22Rv1 (cell line): ENCODE results near the gene COX10.

ENCODE experiments used
- H3K27ac ChIP-seq: fragments of 450-650 bp; 2 replicates; pipeline ENCODE4 v1.5.1; 2017
- CTCF ChIP-seq: fragments of 450-650 bp; IDR thresholded peaks from 2 replicates; pipeline ENCODE4 v1.5.1; 2017; ENCODE audit warnings: mild to moderate bottlenecking
- ZFX ChIP-seq: fragments of 450-650 bp; IDR thresholded peaks from 2 replicates; pipeline ENCODE4 v1.6.1; 2017; ENCODE audit warnings: antibody characterized with exemption, borderline replicate concordance

The COX10 gene

DNA sequence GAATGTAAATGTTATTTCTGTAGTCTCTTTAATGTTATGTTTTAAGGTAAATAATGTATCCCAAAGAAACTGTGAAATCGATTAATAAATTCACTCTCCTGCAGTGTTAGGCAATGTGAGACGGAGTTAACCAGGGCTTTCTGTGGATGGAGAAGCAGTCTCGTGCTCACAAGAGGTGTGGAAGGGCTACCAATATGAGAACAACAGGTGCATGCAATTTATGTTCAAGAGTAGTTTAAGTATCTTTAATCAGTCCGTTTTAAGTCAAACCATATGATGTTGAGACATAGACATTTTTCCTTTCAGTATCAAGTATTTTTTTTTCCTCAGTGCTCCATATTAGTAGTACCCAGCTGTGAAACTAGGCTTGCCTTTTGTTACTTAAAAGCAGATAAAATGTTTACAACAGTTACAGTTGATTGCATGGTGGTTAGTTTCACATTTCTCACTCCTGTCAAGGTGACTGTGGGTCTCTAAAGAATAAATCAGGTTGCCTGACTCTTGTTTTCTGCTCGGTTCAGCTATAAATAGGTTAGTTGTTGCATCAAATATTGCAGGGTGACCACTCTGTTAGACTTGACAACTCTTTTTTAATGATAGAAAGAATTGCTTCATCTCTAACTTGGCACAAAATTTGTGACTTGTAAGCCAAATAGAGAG lies 54.4 kb downstream of the COX10 start:
- TF ChIP-seq CTCF (no peak), ZFX (no peak)
- H3K27ac ChIP-seq, result no peak overlapping the region

DNA sequence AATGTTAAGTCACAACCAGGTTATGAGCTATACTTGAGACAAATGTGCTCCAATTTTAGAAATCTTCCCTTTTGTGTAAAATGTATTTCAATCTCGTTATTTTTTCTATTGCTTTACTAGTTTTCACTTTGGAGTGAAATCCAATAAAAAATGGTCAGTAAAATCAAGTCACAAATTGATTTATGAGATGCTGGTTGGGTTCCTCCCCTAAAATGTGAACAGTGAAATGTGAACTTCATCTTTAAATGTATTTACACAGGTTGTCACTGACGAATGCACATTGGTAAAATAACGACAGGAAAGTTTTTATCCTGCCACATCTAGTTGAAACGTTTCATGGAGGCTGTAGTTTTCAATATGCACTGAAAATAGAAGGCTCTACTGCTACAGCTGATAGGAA lies 55.5 kb downstream of the COX10 start:
- TF ChIP-seq CTCF (no peak), ZFX (no peak)
- no peak overlapping the region for H3K27ac ChIP-seq

- no peak for TF ChIP-seq CTCF
- TF ChIP-seq ZFX, result no peak
- no peak overlapping the region for H3K27ac ChIP-seq
Observed at GRCh38 chr17:14125518-14126137, 56.3 kb downstream of the COX10 start.

- TF ChIP-seq ZFX, result no peak
- no peak for TF ChIP-seq CTCF
Observed at GRCh38 chr17:14133104-14133503, 63.8 kb downstream of the COX10 start.

GRCh38 chr17:14134456-14134855 lies 65.2 kb downstream of the COX10 start:
- no peak for TF ChIP-seq CTCF
- H3K27ac ChIP-seq, result no peak overlapping the region

More at GRCh38 chr17:14133104-14133503, 63.8 kb downstream of the COX10 start:
- no peak overlapping the region for H3K27ac ChIP-seq

DNA sequence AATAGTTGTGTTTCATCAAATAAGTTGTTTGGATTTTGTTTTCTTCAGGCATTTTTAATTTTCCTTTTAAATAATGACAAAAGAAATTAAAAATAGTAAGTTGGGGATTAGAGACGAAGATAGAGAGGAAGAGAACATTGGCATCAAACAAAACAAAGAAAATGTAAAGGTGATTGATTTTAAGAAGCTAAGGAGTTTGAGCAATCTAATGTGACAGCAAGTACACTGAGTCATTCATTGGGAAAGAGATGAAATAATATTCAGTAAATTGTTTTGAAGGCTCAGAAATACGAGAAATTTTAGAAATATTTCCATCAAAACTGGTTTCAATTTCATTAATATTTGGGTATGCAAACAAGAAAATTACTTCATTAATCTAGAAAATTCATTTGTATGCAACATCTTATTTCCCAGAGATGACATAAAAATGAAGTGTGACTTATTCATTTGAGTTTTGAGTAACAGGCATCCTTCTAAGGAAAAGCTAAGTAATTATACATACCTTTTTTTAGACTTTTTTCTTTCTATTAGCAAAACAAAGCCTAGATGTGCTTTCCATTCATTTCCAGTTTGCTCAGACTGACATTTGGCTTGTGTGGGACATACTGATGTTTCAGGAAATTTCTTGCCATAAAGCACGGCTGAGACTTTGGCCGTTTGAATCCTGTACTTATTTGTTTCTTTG lies 66.7 kb downstream of the COX10 start:
- no peak overlapping the region for H3K27ac ChIP-seq
- no peak for TF ChIP-seq ZFX
- TF ChIP-seq CTCF, result no peak

DNA sequence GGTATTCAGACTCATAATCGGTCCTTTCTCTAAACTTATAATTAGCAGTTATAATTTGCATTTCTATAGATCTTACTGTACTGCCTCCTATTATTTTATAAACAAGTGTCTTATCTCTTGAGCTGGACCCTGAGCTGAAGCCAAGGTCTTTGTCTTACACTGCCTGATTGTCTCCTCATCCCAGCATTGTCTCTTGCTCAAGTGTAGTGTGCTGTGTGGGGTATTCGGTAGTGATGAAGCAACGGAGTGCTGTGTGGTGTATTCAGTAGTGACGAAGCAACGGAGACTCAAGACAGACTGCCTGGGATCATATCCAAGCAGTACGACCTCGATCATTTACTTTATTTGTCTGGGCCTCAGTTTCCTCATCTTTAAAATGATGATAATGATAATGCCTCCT lies 69.3 kb downstream of the COX10 start:
- no peak for TF ChIP-seq ZFX
- TF ChIP-seq CTCF, result no peak
- no peak overlapping the region for H3K27ac ChIP-seq
